Heart right ventricle (tissue), 16 donors: ENCODE results near the gene NECTIN1. TPM values are rescaled to one million over a fixed set of nuclear protein-coding genes. Genes with fewer than 3 reads are reported as not detected.
A peak's percentile ranks its signal among the peaks of the same experiment; 100 is the strongest.

Source experiments
- ATAC-seq, 8 donors: fragments of 200-7000 bp; cut with Tn5 transposase; one replicate each; pipeline ENCODE4 v1.9.1; 2020; ENCODE audit warnings: mild to moderate bottlenecking in 8 of 8, moderate library complexity in 8 of 8, moderate number of reproducible peaks in 1 of 8
- DNase-seq, 2 donors: peaks; one replicate each; pipeline ENCODE4 v3.0.0-alpha.2; 2020
- H3K27ac ChIP-seq, 10 donors: fragments of 200-600 bp; sonication (generic) in 2 of 10; one replicate each; pipeline versions ENCODE4 v1.5.0 to v1.8.0; 2020 to 2022; ENCODE audit warnings: mild to moderate bottlenecking in 3 of 10
- H3K27me3 ChIP-seq, 7 donors: fragments of 200-600 bp; one replicate each; pipeline ENCODE4 v1.8.0; 2021 to 2022; ENCODE audit warnings: mild to moderate bottlenecking in 2 of 7
- H3K36me3 ChIP-seq, 9 donors: fragments of 200-600 bp; sonication (generic) in 1 of 9; one replicate each; pipeline versions ENCODE4 v1.5.0 to v1.8.0; 2020 to 2022; ENCODE audit warnings: mild to moderate bottlenecking in 2 of 9
- H3K4me1 ChIP-seq, 9 donors: fragments of 200-600 bp; sonication (generic) in 1 of 9; one replicate each; pipeline versions ENCODE4 v1.5.0 to v1.8.0; 2020 to 2022; ENCODE audit warnings: mild to moderate bottlenecking in 4 of 9
- H3K4me3 ChIP-seq, 10 donors: fragments of 200-600 bp; sonication (generic) in 2 of 10; one replicate each; pipeline versions ENCODE4 v1.5.0 to v1.8.0; 2020 to 2022; ENCODE audit warnings: mild to moderate bottlenecking in 7 of 10, moderate library complexity in 2 of 10
- H3K9me3 ChIP-seq, 11 donors: fragments of 200-600 bp in 10 of 11; sonication (generic) in 2 of 11; one replicate each; pipeline versions ENCODE4 v1.5.0 to v1.8.0; 2013 to 2022; ENCODE audit warnings: mild to moderate bottlenecking in 2 of 11, control low read depth in 1 of 11, moderate library complexity in 1 of 11
- WGBS, 2 donors: extraction: QIAGEN DNeasy Blood & Tissue Kit; methylation state at CpG; one replicate each; pipeline ENCODE4 v1.1.7; 2013; ENCODE audit warnings: inconsistent platforms in 1 of 2; 5-methylcytosine and 5-hydroxymethylcytosine counted together
- intact Hi-C, 10 donors: fragments of 100-400 bp; cut with DNase I; formaldehyde crosslinking; loops; one replicate each; pipeline versions ENCODE4 v1.11.1 to v1.14.2; 2022
- polyA plus RNA-seq, 2 donors: library from polyadenylated mRNA; stranded (reverse); fragments of 200-250 nt; gene quantifications; one replicate each; pipeline ENCODE4 v1.2.3, GENCODE V29; 2013
- total RNA-seq, 10 donors: library from RNA; stranded (reverse); fragmentation: NEBNext Ultra II Directional in 3 of 10; extraction: Animal tissue kit (Norgen Biotek cat#: 25700) in 3 of 10; gene quantifications; one replicate each; pipeline versions ENCODE4 v1.2.1 to v1.2.4, GENCODE V29; 2021 to 2023
- TF ChIP-seq, protein P1 (sequence below), 9 donors: fragments of 200-600 bp; sonication (generic) in 2 of 9; IDR thresholded peaks; one replicate each; pipeline versions ENCODE4 v1.5.0 to v1.8.0; 2021 to 2022; ENCODE audit warnings: antibody characterized with exemption in 9 of 9, mild to moderate bottlenecking in 5 of 9, moderate library complexity in 1 of 9
- donor health status: Arrhythmogenic right ventricular cardiomyopathy.
- donor health status: ischemic (EF 13 %, LVEDD 7.1; RV severe dilation, severe dysfunction).
- donor health status: healthy with polysubstance abuse.
- donor health status: DM: no; HTN: yes; CAD: no.
- donor health status: DM: no; HTN: no; CAD: no.
- donor health status: ischemic (EF 25% LVEDD 6.9; RV normal size, moderate dysfunction).
- donor health status: ischemic (EF 25% LVEDD 5.7; RV mildly dilated, moderate dysfunction).
- donor health status: healthy.
- donor health status: DM: yes; HTN: yes; CAD: no.
- donor health status: Ischemic cardiomyopathy.
- donor health status: ischemic (EF 35%, LVEDD 5.7; RV mildly dilated, moderate dysfunction).
- donor health status: nonischemic (EF 11% LVEDD 7.7; RV severe dilation, severe dysfunction).
- donor health status: DM: yes; HTN: yes; CAD: no.
- donor health status: PGD.
- donor health status: ischemic (EF 29% LVEDD 5.4; RV normal size, mild dysfunction).
- donor health status: nonischemic (EF 23%, LVEDD 6.1; RV moderate dilation, normal function).

NECTIN1 gene
- total and polyA plus RNA-seq, 12 donors = 4.0 to 22.8 (median 10.4) TPM

GRCh38 chr11:119634301-119634700 is 94.7 kb downstream of the NECTIN1 start:
- H3K36me3 ChIP-seq = no peaks in the 10 kb centered on the region
- ATAC-seq (no peak), DNase-seq (no peak)

GRCh38 chr11:119629834-119630624 is 99.0 kb downstream of the NECTIN1 start:
- no peaks in the 10 kb centered on the region for H3K36me3 ChIP-seq
- H3K4me1 ChIP-seq = peaks cover 0 to 11% (median 0%) of the 10 kb centered on the region in 9 donors
- H3K27me3 ChIP-seq = peaks cover 0 to 38% (median 9%) of the 10 kb centered on the region in 7 donors
- intact Hi-C loops = loop anchor here in 1 of 10 donors (10.0 kb wide), 1 partner anchor 115 kb away; no protein-coding TSS in a partner anchor
- no peak overlapping the region for H3K27ac ChIP-seq
- no peak overlapping the region for H3K4me3 ChIP-seq
- DNase-seq (no peak), ATAC-seq (no peak)
- WGBS, 2 donors = 72 to 80% methylated on average over 8 of the region's 8 CpGs
- TF ChIP-seq, protein P1, sequence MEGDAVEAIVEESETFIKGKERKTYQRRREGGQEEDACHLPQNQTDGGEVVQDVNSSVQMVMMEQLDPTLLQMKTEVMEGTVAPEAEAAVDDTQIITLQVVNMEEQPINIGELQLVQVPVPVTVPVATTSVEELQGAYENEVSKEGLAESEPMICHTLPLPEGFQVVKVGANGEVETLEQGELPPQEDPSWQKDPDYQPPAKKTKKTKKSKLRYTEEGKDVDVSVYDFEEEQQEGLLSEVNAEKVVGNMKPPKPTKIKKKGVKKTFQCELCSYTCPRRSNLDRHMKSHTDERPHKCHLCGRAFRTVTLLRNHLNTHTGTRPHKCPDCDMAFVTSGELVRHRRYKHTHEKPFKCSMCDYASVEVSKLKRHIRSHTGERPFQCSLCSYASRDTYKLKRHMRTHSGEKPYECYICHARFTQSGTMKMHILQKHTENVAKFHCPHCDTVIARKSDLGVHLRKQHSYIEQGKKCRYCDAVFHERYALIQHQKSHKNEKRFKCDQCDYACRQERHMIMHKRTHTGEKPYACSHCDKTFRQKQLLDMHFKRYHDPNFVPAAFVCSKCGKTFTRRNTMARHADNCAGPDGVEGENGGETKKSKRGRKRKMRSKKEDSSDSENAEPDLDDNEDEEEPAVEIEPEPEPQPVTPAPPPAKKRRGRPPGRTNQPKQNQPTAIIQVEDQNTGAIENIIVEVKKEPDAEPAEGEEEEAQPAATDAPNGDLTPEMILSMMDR (IDR thresholded peaks at IDR 0.05) = no peak
- peaks cover 0 to 6% (median 0%) of the 10 kb centered on the region in 11 donors for H3K9me3 ChIP-seq

More at GRCh38 chr11:119634301-119634700, 94.7 kb downstream of the NECTIN1 start:
- peaks cover 0 to 6% (median 0%) of the 10 kb centered on the region in 11 donors for H3K9me3 ChIP-seq
- H3K27me3 ChIP-seq = peaks cover 0 to 17% (median 9%) of the 10 kb centered on the region in 7 donors
- H3K27ac ChIP-seq = no peak overlapping the region
- H3K4me1 ChIP-seq = no peaks in the 10 kb centered on the region
- H3K4me3 ChIP-seq = no peak overlapping the region
- 87 to 89% methylated on average over 15 of the region's 15 CpGs for WGBS, 2 donors
- intact Hi-C loops = no loop called here
- TF ChIP-seq, protein P1 (IDR thresholded peaks at IDR 0.05) = no peak

GRCh38 chr11:119629085-119629484 is 99.9 kb downstream of the NECTIN1 start:
- TF ChIP-seq, protein P1 (IDR thresholded peaks at IDR 0.05) = no peak
- no peak for DNase-seq
- 64 to 80% methylated on average over 8 to 9 of the region's 9 CpGs for WGBS, 2 donors
- Histone ChIP-seq H3K9me3 (peaks cover 0 to 6% (median 0%) of the 10 kb centered on the region in 11 donors), H3K4me1 (peaks cover 0 to 19% (median 0%) of the 10 kb centered on the region in 9 donors), H3K4me3 (no peak overlapping the region), H3K27ac (no peak overlapping the region), H3K36me3 (no peaks in the 10 kb centered on the region), H3K27me3 (peaks cover 0 to 48% (median 17%) of the 10 kb centered on the region in 7 donors)
- intact Hi-C loops = loop anchor here in 1 of 10 donors (10.0 kb wide), 1 partner anchor 114 kb away; no protein-coding TSS in a partner anchor
- no peak for ATAC-seq

GRCh38 chr11:119627286-119627685 is 101.7 kb downstream of the NECTIN1 start:
- WGBS, 2 donors = 70 to 77% methylated on average over 6 of the region's 6 CpGs
- ATAC-seq = peak in 1 of 8 donors; percentile 12
- Histone ChIP-seq H3K27ac (no peak overlapping the region), H3K36me3 (no peaks in the 10 kb centered on the region), H3K9me3 (no peaks in the 10 kb centered on the region), H3K27me3 (peaks cover 0 to 62% (median 26%) of the 10 kb centered on the region in 7 donors), H3K4me3 (no peak overlapping the region), H3K4me1 (peaks cover 0 to 23% (median 0%) of the 10 kb centered on the region in 9 donors)
- intact Hi-C loops = loop anchor here in 1 of 10 donors (10.0 kb wide), 1 partner anchor 112 kb away; no protein-coding TSS in a partner anchor
- TF ChIP-seq, protein P1 (IDR thresholded peaks at IDR 0.05) = no peak
- no peak for DNase-seq
